ENCODE results near the gene TBC1D32. TPM values are rescaled to one million over a fixed set of nuclear protein-coding genes. Genes with fewer than 3 reads are reported as not detected.
"Not testable (repeated sequence)": the region's sequence is repeated elsewhere in the genome, so short reads cannot be mapped to it uniquely, and the experiment has no call there.

Gene TBC1D32
- polyA plus RNA-seq, 1 donor: 18.7 TPM

- DNase-seq: no peak
Measured at GRCh38 chr6:121134922-121135321, 199.4 kb downstream of the TBC1D32 start.

- DNase-seq: no peak
Measured at GRCh38 chr6:121124600-121124999, 209.7 kb downstream of the TBC1D32 start.

- DNase-seq: no peak
Measured at GRCh38 chr6:121112356-121112755, 221.9 kb downstream of the TBC1D32 start.

GRCh38 chr6:121110733-121111132 is 223.5 kb downstream of the TBC1D32 start:
- DNase-seq: no peak

GRCh38 chr6:121106962-121107361 is 227.3 kb downstream of the TBC1D32 start:
- no peak for DNase-seq

- DNase-seq: no peak
Measured at GRCh38 chr6:121105461-121105860, 228.8 kb downstream of the TBC1D32 start.

GRCh38 chr6:121093928-121094327 is 240.4 kb downstream of the TBC1D32 start:
- no peak for DNase-seq

- no peak for DNase-seq
Measured at GRCh38 chr6:121090492-121090891, 243.8 kb downstream of the TBC1D32 start.

- no peak for DNase-seq
Measured at GRCh38 chr6:121086876-121087275, 247.4 kb downstream of the TBC1D32 start.

GRCh38 chr6:121076119-121076518 is 258.2 kb downstream of the TBC1D32 start:
- no peak for DNase-seq

- DNase-seq: not testable (repeated sequence)
Measured at GRCh38 chr6:121068749-121069148, 265.5 kb downstream of the TBC1D32 start.

- DNase-seq: no peak
Measured at GRCh38 chr6:121067381-121067780, 266.9 kb downstream of the TBC1D32 start.

- no peak for DNase-seq
Measured at GRCh38 chr6:121064345-121064744, 269.9 kb downstream of the TBC1D32 start.

- peak; percentile 44 for DNase-seq
Measured at GRCh38 chr6:121055572-121056163, 278.6 kb downstream of the TBC1D32 start.

- not testable (repeated sequence) for DNase-seq
Measured at GRCh38 chr6:121048593-121048992, 285.7 kb downstream of the TBC1D32 start.

- DNase-seq: not testable (repeated sequence)
Measured at GRCh38 chr6:121044905-121045304, 289.4 kb downstream of the TBC1D32 start.

GRCh38 chr6:121043706-121044105 is 290.6 kb downstream of the TBC1D32 start:
- DNase-seq: not testable (repeated sequence)

- DNase-seq: not testable (repeated sequence)
Measured at GRCh38 chr6:121043211-121043610, 291.1 kb downstream of the TBC1D32 start.

- no peak for DNase-seq
Measured at GRCh38 chr6:121042766-121043165, 291.5 kb downstream of the TBC1D32 start.

GRCh38 chr6:121040831-121041230 is 293.4 kb downstream of the TBC1D32 start:
- no peak for DNase-seq

- DNase-seq: no peak
Measured at GRCh38 chr6:121033091-121033490, 301.2 kb downstream of the TBC1D32 start.

GRCh38 chr6:121032268-121033006 is 301.8 kb downstream of the TBC1D32 start:
- no peak for DNase-seq
